Panc1 (cell line): ENCODE results near the gene RNF225. TPM values are rescaled to one million over a fixed set of nuclear protein-coding genes. Genes with fewer than 3 reads are reported as not detected.

ENCODE experiments used
- ATAC-seq: fragments of 200-7000 bp; cut with Tn5 transposase; 2 replicates; pipeline ENCODE4 v1.9.1; 2020; ENCODE audit warnings: mild to moderate bottlenecking, moderate library complexity
- BruUV-seq: library from RNA; stranded (reverse); fragments of 400-500 nt; replicated peaks from 2 replicates; lab custom pipeline; 2021; lab: Mats Ljungman, UMichigan
- CTCF ChIA-PET: fragments of 300-600 bp; sonication (Branson Sonifier 250); formaldehyde crosslinking; loops from one replicate; lab custom pipeline; 2022; ENCODE audit warnings: antibody characterized with exemption; lab: Charles Lee
- POLR2A ChIA-PET: fragments of 300-600 bp; sonication (Branson Sonifier 250); formaldehyde crosslinking; loops from one replicate; lab custom pipeline; 2022; ENCODE audit warnings: antibody characterized with exemption; lab: Charles Lee
- DNase-seq: peaks from one replicate; pipeline ENCODE4 v3.0.0-alpha.2; 2010; ENCODE audit warnings: low read depth, low spot score
- H3K27ac ChIP-seq: 2 replicates; pipeline ENCODE4 v1.5.1; 2011; ENCODE audit warnings: mild to moderate bottlenecking, low read length, inconsistent platforms
- H3K27me3 ChIP-seq: fragments of 200-500 bp; sonication (Bioruptor generic); 2 replicates; pipeline ENCODE4 v1.6.0; 2014; ENCODE audit warnings: low read length, inconsistent platforms; ENCODE audit not compliant: control insufficient read depth, insufficient read depth
- H3K36me3 ChIP-seq: fragments of 200-500 bp; sonication (Bioruptor generic); 2 replicates; pipeline ENCODE4 v1.5.1; 2014; ENCODE audit warnings: inconsistent platforms, mild to moderate bottlenecking, low read length, moderate library complexity; ENCODE audit not compliant: control insufficient read depth, insufficient read depth
- H3K4me1 ChIP-seq: 2 replicates; pipeline ENCODE4 v1.5.1; 2011; ENCODE audit warnings: inconsistent platforms, mild to moderate bottlenecking, low read length, moderate library complexity; ENCODE audit not compliant: control insufficient read depth, insufficient read depth
- H3K4me3 ChIP-seq, 2 experiments: 2 replicates each; pipeline ENCODE4 v1.5.1; 2011 to 2012; ENCODE audit warnings: low read depth in 2 of 2, low read length in 2 of 2, mild to moderate bottlenecking in 2 of 2, inconsistent platforms in 1 of 2, moderate library complexity in 1 of 2
- H3K9me3 ChIP-seq: fragments of 200-500 bp; sonication (Bioruptor generic); 2 replicates; pipeline ENCODE4 v1.5.1; 2014; ENCODE audit warnings: low read depth, mild to moderate bottlenecking, inconsistent platforms, low read length, moderate library complexity; ENCODE audit not compliant: control insufficient read depth, insufficient read depth
- CTCF ChIP-seq: fragments of 450-650 bp; IDR thresholded peaks from 2 replicates; pipeline ENCODE4 v1.5.1; 2017; ENCODE audit warnings: mild to moderate bottlenecking
- POLR2AphosphoS5 ChIP-seq: IDR thresholded peaks from 2 replicates; pipeline ENCODE4 v1.6.1; 2012; ENCODE audit warnings: mild to moderate bottlenecking, low read depth, low read length, moderate library complexity
- REST ChIP-seq, 2 experiments: IDR thresholded peaks; 2 replicates each; pipeline ENCODE4 v1.6.1; 2011 to 2012; ENCODE audit warnings: low read depth in 2 of 2, control low read depth in 1 of 2, low read length in 1 of 2, mild to moderate bottlenecking in 1 of 2, moderate library complexity in 1 of 2; ENCODE audit not compliant: insufficient read depth in 1 of 2
- SIN3A ChIP-seq: IDR thresholded peaks from 2 replicates; pipeline ENCODE4 v1.6.1; 2012; ENCODE audit warnings: low read depth, mild to moderate bottlenecking, low read length, moderate library complexity, borderline replicate concordance; ENCODE audit not compliant: insufficient read depth
- TCF7L2 ChIP-seq: IDR thresholded peaks from 2 replicates; pipeline ENCODE4 v1.6.1; 2011; ENCODE audit warnings: mild to moderate bottlenecking, low read depth, low read length, inconsistent platforms
- in situ Hi-C: cut with HindIII; loops from 2 replicates; pipeline ENCODE4 v1.10.0; 2016; ENCODE audit warnings: low sequenced_read_pairs, low pct_unique_long_range_greater_than_20kb
- intact Hi-C: fragments of 100-400 bp; cut with micrococcal nuclease; formaldehyde crosslinking; loops from one replicate; pipeline ENCODE4 v1.10.0; 2022; ENCODE audit not compliant: unreplicated experiment
- total RNA-seq: library from RNA; stranded (reverse); gene quantifications from one replicate; pipeline ENCODE4 v1.2.1, GENCODE V29; 2021; ENCODE audit not compliant: unreplicated experiment

RNF225 gene
- total RNA-seq, 1 experiment from 2014 or later: 1.6 TPM

DNA sequence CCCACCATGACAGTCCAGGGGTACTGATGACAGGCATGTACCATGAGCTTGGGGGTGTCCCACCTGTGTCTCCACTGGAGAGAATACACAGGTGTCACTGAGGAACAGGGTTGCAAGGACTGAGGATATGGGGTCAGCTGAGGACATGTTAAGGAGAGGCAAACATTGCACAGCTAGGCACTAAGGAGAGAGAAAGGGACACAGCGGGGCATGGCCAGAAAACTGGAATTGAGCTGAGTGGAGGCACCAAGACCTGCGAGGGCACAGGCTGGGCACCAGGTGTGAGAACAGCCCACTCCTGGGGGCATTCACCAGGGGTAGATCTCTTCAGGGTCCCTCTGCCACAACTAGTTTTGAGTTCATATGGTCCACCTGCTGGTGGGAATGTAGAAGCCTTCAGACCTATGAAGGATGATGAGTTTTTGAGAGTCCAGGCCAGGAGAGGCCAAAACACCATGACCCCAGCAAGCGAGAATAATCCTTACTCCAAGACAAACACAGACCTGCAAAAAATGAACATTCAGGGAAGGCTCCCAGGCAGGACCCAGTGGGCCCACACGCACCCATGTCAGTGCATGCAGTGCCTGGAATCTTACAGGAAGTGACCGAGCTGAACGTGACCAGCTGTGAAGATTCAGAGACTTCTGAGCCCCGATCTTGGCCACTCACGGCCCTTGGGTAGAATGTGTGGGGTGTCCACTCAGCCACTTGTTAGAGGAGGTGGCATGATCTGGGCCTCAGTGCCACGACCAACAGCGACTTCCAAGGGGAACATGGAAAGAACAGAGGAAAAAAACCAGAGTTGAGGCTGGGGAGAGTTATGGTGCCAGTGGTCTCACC is 11.6 kb downstream of the RNF225 start:
- peak overlapping the region; percentile 86 to 97 for H3K4me3 ChIP-seq
- TF ChIP-seq CTCF: peak; percentile 77; the same call in 1 of the 2 replicates
- no peak for TF ChIP-seq SIN3A
- no peak; the same call in 1 of the 2 replicates for TF ChIP-seq POLR2AphosphoS5

DNA sequence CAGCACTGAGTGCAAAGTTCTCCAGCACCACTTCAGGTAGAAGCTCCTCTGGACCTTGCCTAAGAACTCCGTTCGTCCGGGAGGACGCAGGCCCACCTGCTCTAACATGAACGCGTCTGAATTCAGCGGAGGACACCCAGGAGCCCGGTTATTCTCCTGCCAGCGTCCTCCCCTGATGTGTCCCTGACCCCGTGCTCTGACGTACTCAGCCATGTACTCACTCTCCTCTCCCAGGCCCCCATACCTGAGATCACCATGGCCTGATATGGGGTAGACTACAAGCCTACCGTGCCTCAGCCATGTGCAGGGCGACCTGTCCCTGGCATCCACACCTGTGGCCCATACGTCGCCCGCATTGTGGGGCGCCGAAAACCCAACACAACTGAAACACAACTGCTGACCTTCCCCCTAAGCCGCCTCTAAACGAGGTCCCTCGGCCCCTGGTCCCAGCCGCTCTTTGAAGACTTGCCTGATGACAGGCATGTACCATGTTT is 12.2 kb downstream of the RNF225 start:
- ChIA-PET POLR2A (no interaction called here), CTCF (no interaction called here)
- in situ Hi-C loops (no loop called here), intact Hi-C loops (no loop called here)
- Histone ChIP-seq H3K27ac (peak overlapping the region; percentile 96), H3K9me3 (no peaks in the 10 kb centered on the region), H3K4me1 (peaks cover 29% of the 10 kb centered on the region), H3K4me3 (peak overlapping the region; percentile 86 to 97), H3K36me3 (no peaks in the 10 kb centered on the region; the same call in 1 of the 2 replicates), H3K27me3 (no peaks in the 10 kb centered on the region)
- DNase-seq (no peak), ATAC-seq (peak; percentile 38)
- 0 out of 2 replicates have a peak, but pooled peaks have one; percentile 45 for TF ChIP-seq SIN3A
- no peak for TF ChIP-seq CTCF
- TF ChIP-seq TCF7L2: no peak
- no peak for TF ChIP-seq REST (IDR thresholded peaks at IDR 0.05; ENCODE audit: insufficient read depth in 1 of 2, low read depth in 2 of 2, low read length in 1 of 2)
- no peak for TF ChIP-seq POLR2AphosphoS5
- TSS peak; percentile 98 for BruUV-seq

More for the DNA sequence above, 11.6 kb downstream of the RNF225 start:
- ChIA-PET CTCF (interaction anchor here (0.6 kb wide), 1 partner anchor 1595 kb away, joined by 4 read pairs; no protein-coding TSS in a partner anchor), POLR2A (no interaction called here)
- intact Hi-C loops (no loop called here), in situ Hi-C loops (no loop called here)
- no TSS peak for BruUV-seq
- no peaks in the 10 kb centered on the region; the same call in 1 of the 2 replicates for H3K36me3 ChIP-seq
- H3K27me3 ChIP-seq: no peaks in the 10 kb centered on the region
- DNase-seq: no peak
- peak overlapping the region; percentile 96 for H3K27ac ChIP-seq
- peaks cover 36% of the 10 kb centered on the region for H3K4me1 ChIP-seq
- peak; percentile 11; the same call in 1 of the 2 replicates for ATAC-seq
- H3K9me3 ChIP-seq: no peaks in the 10 kb centered on the region
